ENCODE results near the gene IFFO2. TPM values are rescaled to one million over a fixed set of nuclear protein-coding genes. Genes with fewer than 3 reads are reported as not detected.

IFFO2 gene
- total RNA-seq (2014; rRNA removed; shearing (Covaris generic)): 12.7 and 15.7 TPM in 2 replicates

DNA sequence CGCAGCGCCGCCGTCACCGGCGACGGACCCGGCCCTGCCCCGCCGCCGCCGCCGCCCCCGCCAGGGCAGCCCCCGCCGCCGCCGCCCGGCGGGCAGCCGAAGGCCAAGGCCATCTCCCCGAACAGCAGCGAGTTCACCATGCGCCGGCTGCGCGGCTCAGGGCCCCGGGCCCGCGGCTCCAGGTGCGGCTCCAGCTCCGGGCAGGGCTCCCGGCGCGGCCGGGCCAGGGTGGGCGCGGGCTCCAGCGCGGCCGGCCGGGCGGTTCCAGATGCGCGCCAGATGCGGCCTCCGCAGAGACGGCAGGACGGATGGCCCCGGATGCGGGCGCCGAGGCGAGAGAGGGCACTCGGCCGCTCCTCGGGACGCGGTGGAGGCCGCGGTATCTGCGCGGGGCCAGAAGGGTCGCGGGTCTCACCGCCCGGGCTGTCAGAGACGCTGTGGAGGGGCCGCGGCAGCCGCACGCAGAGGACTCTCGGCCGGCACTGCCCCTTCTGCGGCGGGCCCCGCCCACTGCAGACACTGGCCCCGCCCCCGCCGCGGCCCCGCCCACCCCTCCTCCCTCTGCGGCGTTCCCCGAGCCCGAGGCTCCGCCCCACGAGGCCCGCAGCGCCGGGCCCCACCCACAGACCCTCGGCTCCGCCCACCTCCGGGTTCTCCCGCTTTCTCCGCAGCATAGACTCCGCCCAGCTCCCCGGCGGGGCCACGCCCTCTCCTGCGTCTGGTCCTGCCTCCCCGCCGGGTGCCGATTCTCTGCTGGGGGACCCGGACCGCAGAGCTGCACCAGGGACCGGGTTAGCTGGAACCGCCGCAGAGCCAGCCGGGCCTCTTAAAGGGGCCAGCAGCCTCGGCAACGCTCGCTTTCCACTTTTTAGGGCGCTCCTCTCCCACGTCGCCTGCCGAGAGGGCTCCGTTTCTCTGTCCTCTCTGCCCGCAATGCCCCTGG, at the start of gene IFFO2:
TSS of gene IFFO2 (minus strand) at position 484 of the 943 bp plus-strand sequence. CDS start at position 140, 344 bp downstream.
- DNase-seq (ENCODE audit: low spot score): peak; percentile 98
- in situ Hi-C loops (cut with HindIII; ENCODE audit: low sequenced_read_pairs): no loop called here

GRCh38 chr1:19006000-19006399, 49.5 kb upstream of the IFFO2 start:
- in situ Hi-C loops (cut with HindIII; ENCODE audit: low sequenced_read_pairs): no loop called here
- no peak for DNase-seq (ENCODE audit: low spot score)

- no peak for DNase-seq (ENCODE audit: low spot score)
- in situ Hi-C loops (cut with HindIII; ENCODE audit: low sequenced_read_pairs): no loop called here
Measured at GRCh38 chr1:19003371-19004290, 47.2 kb upstream of the IFFO2 start.

GRCh38 chr1:19000065-19000464, 43.6 kb upstream of the IFFO2 start:
- in situ Hi-C loops (cut with HindIII; ENCODE audit: low sequenced_read_pairs): no loop called here
- no peak for DNase-seq (ENCODE audit: low spot score)

- in situ Hi-C loops (cut with HindIII; ENCODE audit: low sequenced_read_pairs): no loop called here
- no peak for DNase-seq (ENCODE audit: low spot score)
Measured at GRCh38 chr1:18999359-18999758, 42.9 kb upstream of the IFFO2 start.

DNA sequence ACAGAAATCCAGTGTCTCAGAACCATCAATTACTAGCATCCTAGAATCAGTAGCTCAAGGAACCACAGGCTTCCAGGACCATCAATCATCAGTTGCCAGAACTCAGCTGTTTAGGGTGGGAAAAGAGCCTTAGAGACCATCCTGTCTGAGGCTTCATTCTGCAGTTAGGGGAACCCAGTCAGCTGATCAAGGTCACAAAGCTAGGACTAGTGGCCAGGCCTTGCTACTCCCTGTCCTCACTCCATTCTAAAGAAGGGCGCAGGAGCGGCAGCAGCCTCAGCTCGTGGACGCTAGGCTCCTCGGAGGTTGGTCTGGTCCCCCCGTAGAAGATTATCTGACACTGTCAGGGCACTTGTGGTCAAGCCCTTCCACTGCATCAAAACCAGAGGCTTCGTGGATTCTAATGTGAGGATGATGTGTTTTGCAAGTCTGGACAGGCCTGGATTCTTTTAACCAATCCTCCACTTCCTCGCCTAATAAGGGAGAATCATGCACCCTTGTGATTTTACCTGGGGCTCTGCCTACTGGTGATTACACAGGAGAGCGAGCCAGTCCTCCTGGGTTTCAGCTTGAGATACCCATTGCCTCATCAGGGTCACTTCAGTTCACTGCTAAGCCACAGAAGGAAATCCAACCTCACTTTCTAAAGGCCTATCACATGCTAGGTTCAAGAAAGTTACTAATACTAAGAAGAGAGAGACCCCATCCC, 41.7 kb upstream of the IFFO2 start:
- in situ Hi-C loops (cut with HindIII; ENCODE audit: low sequenced_read_pairs): no loop called here
- no peak for DNase-seq (ENCODE audit: low spot score)

- DNase-seq (ENCODE audit: low spot score): no peak
- in situ Hi-C loops (cut with HindIII; ENCODE audit: low sequenced_read_pairs): no loop called here
Measured at GRCh38 chr1:18997508-18997907, 41.0 kb upstream of the IFFO2 start.

GRCh38 chr1:18996548-18997177, 40.2 kb upstream of the IFFO2 start:
- no peak for DNase-seq (ENCODE audit: low spot score)
- in situ Hi-C loops (cut with HindIII; ENCODE audit: low sequenced_read_pairs): no loop called here

DNA sequence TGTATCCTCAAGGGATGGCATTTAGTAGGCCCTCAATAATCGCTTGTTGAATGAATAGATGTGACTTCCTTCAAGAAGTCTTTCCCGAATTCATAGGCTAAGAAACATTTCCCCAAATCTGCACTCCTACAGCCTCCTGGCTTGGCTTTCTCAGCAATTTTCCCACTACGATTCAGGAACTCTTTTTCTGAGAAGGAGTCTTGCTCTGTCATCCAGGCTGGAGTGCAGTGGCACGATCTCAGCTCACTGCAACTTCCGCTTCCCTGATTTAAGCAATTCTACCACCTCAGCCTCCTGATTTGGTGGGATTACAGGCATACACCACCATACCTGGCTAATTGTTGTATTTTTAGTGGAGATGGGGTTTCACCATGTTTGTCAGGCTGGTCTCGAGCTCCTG, 37.9 kb upstream of the IFFO2 start:
- DNase-seq (ENCODE audit: low spot score): no peak
- in situ Hi-C loops (cut with HindIII; ENCODE audit: low sequenced_read_pairs): no loop called here

DNA sequence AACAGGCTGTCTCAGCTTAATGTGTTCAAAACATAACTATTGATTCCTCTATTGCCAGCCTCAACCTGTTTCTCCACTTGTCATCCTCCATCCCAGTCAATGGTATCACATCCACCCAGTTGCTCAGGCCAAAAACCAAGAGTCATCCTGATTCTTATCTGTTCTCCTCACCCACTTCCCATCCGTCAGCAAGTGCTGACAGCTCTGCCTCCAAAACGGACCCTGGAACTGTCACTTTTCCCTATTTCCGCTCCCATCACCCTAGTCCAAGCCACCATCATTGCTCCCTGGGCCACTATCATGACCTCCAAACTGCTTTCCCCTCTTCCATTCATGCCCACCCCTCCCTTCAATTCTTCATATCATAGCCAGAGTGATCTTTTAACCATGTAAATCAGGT, 36.2 kb upstream of the IFFO2 start:
- no peak for DNase-seq (ENCODE audit: low spot score)

GRCh38 chr1:18991585-18991984, 35.1 kb upstream of the IFFO2 start:
- in situ Hi-C loops (cut with HindIII; ENCODE audit: low sequenced_read_pairs): no loop called here
- no peak for DNase-seq (ENCODE audit: low spot score)

More for the DNA sequence above, 36.2 kb upstream of the IFFO2 start:
- in situ Hi-C loops (cut with HindIII; ENCODE audit: low sequenced_read_pairs): no loop called here

GRCh38 chr1:18989896-18990295, 33.4 kb upstream of the IFFO2 start:
- in situ Hi-C loops (cut with HindIII; ENCODE audit: low sequenced_read_pairs): no loop called here
- DNase-seq (ENCODE audit: low spot score): no peak

DNA sequence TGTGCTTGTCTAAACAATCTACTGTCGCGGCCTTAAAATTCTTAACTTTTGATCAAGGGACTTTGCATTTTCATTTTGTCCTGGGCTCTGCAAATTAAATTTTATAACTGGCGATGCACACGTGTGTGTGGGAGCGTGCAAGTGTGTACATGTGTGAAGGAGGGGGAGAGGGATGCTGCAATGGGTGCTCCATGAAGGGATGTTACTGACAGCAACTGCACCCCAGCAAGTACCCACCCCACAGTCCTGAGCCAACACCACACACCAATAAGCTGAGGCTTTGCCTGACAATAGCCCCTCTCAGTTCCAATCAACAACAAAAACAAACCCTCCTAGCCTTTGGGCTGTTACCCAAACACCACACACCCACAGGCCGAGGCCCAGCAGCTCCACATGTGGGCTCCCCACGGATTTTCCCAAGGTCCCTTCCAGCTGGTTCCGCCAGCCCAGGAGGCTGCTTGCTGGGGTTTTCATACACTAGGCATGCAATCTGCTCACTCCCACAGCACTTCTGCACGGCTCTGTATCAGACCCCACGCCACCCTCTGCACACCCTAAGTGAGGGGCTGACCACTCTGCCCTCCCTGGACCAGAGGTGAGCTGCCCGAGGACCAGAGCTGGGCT, 32.8 kb upstream of the IFFO2 start:
- in situ Hi-C loops (cut with HindIII; ENCODE audit: low sequenced_read_pairs): no loop called here
- no peak for DNase-seq (ENCODE audit: low spot score)

DNA sequence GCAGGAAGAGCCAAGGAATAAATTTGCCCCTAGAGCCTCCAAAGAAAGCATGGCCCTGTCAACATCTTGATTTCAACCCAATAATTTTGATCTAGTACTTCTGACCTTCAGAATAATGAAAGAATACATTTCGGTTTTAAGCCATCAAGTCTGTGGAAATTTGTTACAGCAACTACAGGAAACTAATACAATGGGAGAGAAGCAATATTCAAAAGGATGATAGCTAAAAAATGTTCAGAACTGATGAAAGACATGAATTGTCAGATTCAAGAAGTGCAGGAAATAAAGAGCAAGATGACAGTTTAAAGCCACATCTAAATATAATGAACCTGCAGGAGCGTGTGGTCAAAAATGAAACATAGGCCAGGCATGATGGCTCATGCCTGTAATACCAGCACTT, 24.8 kb upstream of the IFFO2 start:
- no peak for DNase-seq (ENCODE audit: low spot score)
- in situ Hi-C loops (cut with HindIII; ENCODE audit: low sequenced_read_pairs): no loop called here

- peak; percentile 30 for DNase-seq (ENCODE audit: low spot score)
- in situ Hi-C loops (cut with HindIII; ENCODE audit: low sequenced_read_pairs): no loop called here
Measured at GRCh38 chr1:18978706-18979105, 22.2 kb upstream of the IFFO2 start.

DNA sequence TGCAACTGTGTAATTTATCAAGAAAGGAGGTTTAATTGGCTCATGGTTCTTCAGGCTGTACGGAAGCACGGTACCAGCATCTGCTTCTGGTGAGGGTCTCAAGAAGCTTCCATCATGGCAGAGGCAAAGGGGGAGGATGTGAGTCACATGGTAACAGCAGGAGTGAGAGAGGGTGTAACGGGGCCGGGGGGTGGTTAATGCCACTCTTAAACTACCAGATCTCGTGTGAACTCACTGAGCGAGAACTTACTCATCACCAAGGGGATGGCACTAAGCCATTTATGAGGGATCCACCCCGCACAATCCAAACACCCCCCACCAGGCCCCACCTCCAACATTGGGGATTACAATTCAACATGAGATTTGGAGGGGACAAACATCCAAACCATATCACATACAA, 21.0 kb upstream of the IFFO2 start:
- DNase-seq (ENCODE audit: low spot score): no peak
- in situ Hi-C loops (cut with HindIII; ENCODE audit: low sequenced_read_pairs): no loop called here

GRCh38 chr1:18976096-18976495, 19.6 kb upstream of the IFFO2 start:
- DNase-seq (ENCODE audit: low spot score): no peak
- in situ Hi-C loops (cut with HindIII; ENCODE audit: low sequenced_read_pairs): no loop called here

DNA sequence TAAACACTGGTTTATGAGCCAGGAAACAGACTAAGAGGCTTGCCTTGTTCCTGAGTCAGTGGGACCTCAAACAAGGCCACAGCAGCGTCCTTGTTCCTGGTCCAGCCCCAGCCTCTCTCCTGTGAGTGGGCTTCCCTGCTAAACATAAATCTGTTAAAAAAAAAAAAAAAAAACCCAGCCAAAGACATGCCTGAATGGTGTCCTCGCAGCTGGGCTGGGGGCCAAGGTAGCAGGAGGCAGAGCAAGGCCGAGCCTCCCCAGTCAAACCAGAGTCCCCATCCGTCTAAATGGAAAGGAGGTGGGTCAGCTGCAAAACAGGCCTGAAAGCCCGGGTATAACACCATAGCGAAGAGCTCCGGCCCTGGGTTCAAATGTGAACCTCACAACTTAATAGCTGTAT, 18.1 kb upstream of the IFFO2 start:
- in situ Hi-C loops (cut with HindIII; ENCODE audit: low sequenced_read_pairs): no loop called here
- DNase-seq (ENCODE audit: low spot score): peak; percentile 51

All from G401 (cell line).